ENCODE results near the gene VASH2. TPM values are rescaled to one million over a fixed set of nuclear protein-coding genes. Genes with fewer than 3 reads are reported as not detected.

The VASH2 gene
- total and polyA plus RNA-seq, 2 of the 8 experiments (the other 6 are each of a cell fraction or from before 2014, with no cell fraction given), result 44.0 to 187 TPM

- Histone ChIP-seq H2BK120ac (replicated peaks; ENCODE audit: low read depth, low read length) (no peak overlapping the region), H3K27ac (ENCODE audit: low read depth, low read length) (peak overlapping the region; percentile 14; the same call in 1 of the 2 replicates), H3K4me3 (ENCODE audit: extremely low read depth in 1 of 4, insufficient read depth in 2 of 4, low read depth in 3 of 4, low read length in 4 of 4) (peak overlapping the region; percentile 55 to 95 (median 94)), H2BK20ac (ENCODE audit: low read length) (no peak overlapping the region), H3K9me3 (ENCODE audit: insufficient read depth in 2 of 2, low read depth in 1 of 2, low read length in 1 of 2) (no peaks in the 10 kb centered on the region), H3K4me2 (ENCODE audit: insufficient read depth in 1 of 2, low read depth in 2 of 2, low read length in 2 of 2) (peak overlapping the region; percentile 81 to 86), H3K36me3 (ENCODE audit: control insufficient read depth in 2 of 4, insufficient read depth in 4 of 4, low read length in 3 of 4) (peaks cover 24 to 47% (median 35%) of the 10 kb centered on the region in 4 experiments), H3K79me2 (ENCODE audit: control insufficient read depth in 1 of 2, insufficient read depth in 2 of 2, low read length in 2 of 2) (peaks cover 5 to 57% of the 10 kb centered on the region in 2 experiments; a peak in 3 of 4 replicates), H3K4ac (replicated peaks; ENCODE audit: insufficient read length, low read depth, low read length) (peak overlapping the region; percentile 93), H3K23ac (ENCODE audit: insufficient read length) (no peak overlapping the region), H4K91ac (replicated peaks; ENCODE audit: insufficient read length, low read length) (no peak overlapping the region), H2BK5ac (ENCODE audit: low read depth, low read length) (peak overlapping the region; percentile 91; the same call in 1 of the 2 replicates), H3K56ac (replicated peaks; ENCODE audit: insufficient read length, low read depth, low read length) (peak overlapping the region; percentile 54), H3K4me1 (replicated peaks in 1 of 4; ENCODE audit: control insufficient read depth in 3 of 4, insufficient read depth in 4 of 4, low read length in 3 of 4) (peaks cover 4 to 23% (median 13%) of the 10 kb centered on the region in 4 experiments), H3K23me2 (ENCODE audit: low read depth, low read length) (peaks cover 15% of the 10 kb centered on the region), H3K14ac (ENCODE audit: insufficient read length) (no peak overlapping the region), H2BK15ac (ENCODE audit: low read length) (no peak overlapping the region; the same call in 1 of the 2 replicates), H4K20me1 (replicated peaks in 1 of 2; ENCODE audit: control insufficient read depth in 1 of 2, insufficient read depth in 2 of 2, low read length in 2 of 2) (peaks cover 10 to 11% of the 10 kb centered on the region in 2 experiments), H4K5ac (ENCODE audit: insufficient read length, low read depth, low read length) (peak overlapping the region; percentile 2), H4K8ac (ENCODE audit: extremely low read depth, insufficient read depth, low read length) (peak overlapping the region; percentile 75; the same call in 1 of the 2 replicates), H2AFZ (ENCODE audit: low read length) (no peak overlapping the region), H2AK5ac (ENCODE audit: low read depth, low read length) (no peak overlapping the region), H3K18ac (ENCODE audit: extremely low read depth, low read length) (peak overlapping the region; percentile 81), H3K27me3 (replicated peaks in 1 of 4; ENCODE audit: control insufficient read depth in 3 of 4, extremely low read depth in 1 of 4, insufficient read depth in 3 of 4, low read length in 3 of 4) (peaks cover 0 to 4% (median 0%) of the 10 kb centered on the region in 4 experiments; a peak in 1 of 7 replicates), H2BK12ac (ENCODE audit: low read depth, low read length) (no peak overlapping the region), H3K79me1 (ENCODE audit: low read depth, low read length) (peaks cover 5% of the 10 kb centered on the region; the same call in 1 of the 2 replicates), H3K9ac (replicated peaks in 1 of 4; ENCODE audit: extremely low read depth in 1 of 4, low read depth in 3 of 4, low read length in 3 of 4) (peak overlapping the region; percentile 57 to 79 (median 67); a peak in 6 of 7 replicates)
- no peak for FAIRE-seq
- no peak for DNase-seq (ENCODE audit: low read depth in 1 of 2, low spot score in 2 of 2)
- POLR2A ChIA-PET (ENCODE audit: partially characterized antibody), result interaction anchor here (0.7 to 9.3 kb wide), 20 partner anchors 12 to 97 kb away, joined by 3 to 172 read pairs (median 6); partner anchors contain the start of gene FLVCR1
- WGBS, 2 experiments (ENCODE audit: extremely low coverage in 1 of 2, insufficient coverage in 1 of 2, insufficient read length in 1 of 2, insufficient replicate concordance in 2 of 2, low coverage in 1 of 2, low lambda C conversion rate in 2 of 2, missing lambda C conversion rate in 1 of 2), result 3% methylated on average over 28 of the region's 72 CpGs; no CpG with 5 or more reads in 1 of the 2 experiments
- CTCF ChIA-PET (ENCODE audit: partially characterized antibody), result interaction anchor here (0.6 to 4.3 kb wide), 13 partner anchors 12 to 474 kb away, joined by 3 to 52 read pairs (median 5); no protein-coding TSS in a partner anchor
- TF ChIP-seq BACH1 (IDR thresholded peaks at IDR 0.05; ENCODE audit: low read length) (no peak), SP2 (IDR thresholded peaks at IDR 0.05; ENCODE audit: low read length) (no peak), ATF3 (IDR thresholded peaks at IDR 0.05; ENCODE audit: insufficient read depth, low read depth, low read length) (no peak), POLR2AphosphoS5 (IDR thresholded peaks at IDR 0.05; ENCODE audit: low read depth, low read length) (no peak), ZNF274 (IDR thresholded peaks at IDR 0.05; ENCODE audit: borderline replicate concordance, extremely low read depth, low read length) (no peak), NRF1 (IDR thresholded peaks at IDR 0.05; ENCODE audit: low read depth, low read length) (no peak), CBX8 (IDR thresholded peaks at IDR 0.05; ENCODE audit: borderline replicate concordance, low read depth, low read length) (no peak), SIRT6 (IDR thresholded peaks at IDR 0.05; ENCODE audit: low read length) (no peak), SP1 (IDR thresholded peaks at IDR 0.05; ENCODE audit: low read depth, low read length) (no peak), POLR2A (IDR thresholded peaks at IDR 0.05; ENCODE audit: control extremely low read depth in 1 of 2, low read depth in 2 of 2, low read length in 2 of 2) (no peak), SAP30 (IDR thresholded peaks at IDR 0.05; ENCODE audit: insufficient read depth, insufficient replicate concordance, low read length) (peak; percentile 95), BRCA1 (IDR thresholded peaks at IDR 0.05; ENCODE audit: low read depth, low read length) (no peak)
Observed at GRCh38 chr1:212951126-212951946, 995 bp downstream of the VASH2 start.
